Muscle layer of duodenum (tissue), 2 donors: ENCODE data around the gene STK32C.

Experiments
- H3K27ac ChIP-seq: one replicate; pipeline ENCODE4 v1.7.0; 2013; ENCODE audit warnings: mild to moderate bottlenecking, low read length
- H3K27me3 ChIP-seq: one replicate; pipeline ENCODE4 v1.7.0; 2013; ENCODE audit warnings: low read depth, mild to moderate bottlenecking, control low read depth, low read length
- H3K36me3 ChIP-seq, 2 donors: one replicate each; pipeline ENCODE4 v1.7.0; 2013; ENCODE audit warnings: low read length in 2 of 2, control low read depth in 1 of 2, mild to moderate bottlenecking in 1 of 2; ENCODE audit not compliant: insufficient read depth in 2 of 2, control insufficient read depth in 1 of 2
- H3K4me1 ChIP-seq, 2 donors: one replicate each; pipeline ENCODE4 v1.7.0; 2013; ENCODE audit warnings: low read length in 2 of 2, mild to moderate bottlenecking in 2 of 2, control low read depth in 1 of 2, moderate library complexity in 1 of 2; ENCODE audit not compliant: insufficient read depth in 2 of 2, control insufficient read depth in 1 of 2
- H3K4me3 ChIP-seq, 2 donors: one replicate each; pipeline ENCODE4 v1.7.0; 2013; ENCODE audit warnings: low read length in 2 of 2, low read depth in 1 of 2, mild to moderate bottlenecking in 1 of 2
- H3K9me3 ChIP-seq, 2 donors: one replicate each; pipeline ENCODE4 v1.7.0; 2013; ENCODE audit warnings: low read length in 2 of 2, control low read depth in 1 of 2, mild to moderate bottlenecking in 1 of 2; ENCODE audit not compliant: control insufficient read depth in 1 of 2
- donor health status: healthy.

The STK32C gene

DNA sequence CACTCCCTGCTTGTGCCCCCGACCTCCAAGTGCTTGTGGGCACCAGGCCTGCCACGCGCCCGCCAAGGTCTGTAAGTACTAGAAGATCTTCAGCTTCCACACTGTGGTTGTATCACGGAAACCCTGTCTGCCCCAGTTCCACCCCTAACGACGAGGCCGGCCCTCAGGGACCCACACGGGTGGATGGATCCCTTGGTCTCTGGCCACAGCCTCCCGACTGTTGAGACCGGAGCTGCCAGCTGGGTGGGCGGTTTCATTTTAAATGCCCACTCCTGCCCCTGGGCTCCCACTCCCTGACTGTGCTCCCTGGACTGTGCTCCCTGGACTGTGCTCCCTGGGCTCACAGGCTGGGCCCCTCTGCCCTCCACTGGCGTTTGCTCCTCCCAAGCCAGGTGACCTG is 70.9 kb downstream of the STK32C start:
- Histone ChIP-seq H3K36me3 (no peaks in the 10 kb centered on the region), H3K27ac (no peak overlapping the region), H3K27me3 (no peaks in the 10 kb centered on the region), H3K4me1 (peaks cover 0 to 4% of the 10 kb centered on the region in 2 donors), H3K9me3 (no peaks in the 10 kb centered on the region), H3K4me3 (no peak overlapping the region)

GRCh38 chr10:132236161-132236560 is 71.6 kb downstream of the STK32C start:
- H3K9me3 ChIP-seq = no peaks in the 10 kb centered on the region
- peaks cover 0 to 4% of the 10 kb centered on the region in 2 donors for H3K4me1 ChIP-seq
- no peaks in the 10 kb centered on the region for H3K36me3 ChIP-seq
- H3K27me3 ChIP-seq = no peaks in the 10 kb centered on the region
- H3K27ac ChIP-seq = no peak overlapping the region
- no peak overlapping the region for H3K4me3 ChIP-seq

- H3K9me3 ChIP-seq = no peaks in the 10 kb centered on the region
- no peaks in the 10 kb centered on the region for H3K36me3 ChIP-seq
- H3K4me3 ChIP-seq = no peak overlapping the region
- no peak overlapping the region for H3K27ac ChIP-seq
- no peaks in the 10 kb centered on the region for H3K27me3 ChIP-seq
- H3K4me1 ChIP-seq = peaks cover 0 to 13% of the 10 kb centered on the region in 2 donors
Measured at GRCh38 chr10:132234860-132235259, 72.9 kb downstream of the STK32C start.

- Histone ChIP-seq H3K4me3 (no peak overlapping the region), H3K36me3 (no peaks in the 10 kb centered on the region), H3K27ac (no peak overlapping the region), H3K27me3 (no peaks in the 10 kb centered on the region), H3K4me1 (peaks cover 0 to 9% of the 10 kb centered on the region in 2 donors), H3K9me3 (no peaks in the 10 kb centered on the region)
Measured at GRCh38 chr10:132233501-132234085, 74.2 kb downstream of the STK32C start.

DNA sequence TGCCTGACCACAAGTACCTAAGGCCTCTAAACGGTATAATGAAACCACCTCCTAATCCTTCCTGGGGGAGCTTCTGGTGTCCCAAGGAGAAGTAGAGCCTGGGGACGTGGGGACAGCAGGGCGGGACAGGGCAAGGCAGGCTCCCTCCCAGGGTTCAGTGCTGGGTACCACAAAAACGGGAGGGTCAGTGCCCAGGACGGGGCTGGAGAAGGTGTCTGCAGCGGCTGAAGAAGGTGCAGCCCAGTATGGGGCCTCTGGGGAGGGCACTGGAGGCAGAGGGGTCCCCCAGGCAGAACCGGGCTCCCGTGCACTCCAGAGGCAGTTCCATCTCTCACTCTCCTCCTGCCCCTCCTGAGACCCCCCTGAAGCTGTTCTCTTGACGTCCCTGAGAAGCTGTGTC is 74.8 kb downstream of the STK32C start:
- Histone ChIP-seq H3K4me3 (no peak overlapping the region), H3K36me3 (no peaks in the 10 kb centered on the region), H3K4me1 (peaks cover 0 to 9% of the 10 kb centered on the region in 2 donors), H3K27ac (no peak overlapping the region), H3K9me3 (no peaks in the 10 kb centered on the region), H3K27me3 (no peaks in the 10 kb centered on the region)

- no peak overlapping the region for H3K4me3 ChIP-seq
- H3K4me1 ChIP-seq = peaks cover 0 to 9% of the 10 kb centered on the region in 2 donors
- no peaks in the 10 kb centered on the region for H3K27me3 ChIP-seq
- no peaks in the 10 kb centered on the region for H3K36me3 ChIP-seq
- no peak overlapping the region for H3K27ac ChIP-seq
- H3K9me3 ChIP-seq = no peaks in the 10 kb centered on the region
Measured at GRCh38 chr10:132232023-132232951, 75.5 kb downstream of the STK32C start.

- Histone ChIP-seq H3K4me3 (no peak overlapping the region), H3K9me3 (no peaks in the 10 kb centered on the region), H3K27ac (no peak overlapping the region)
Measured at GRCh38 chr10:132231656-132232022, 76.1 kb downstream of the STK32C start.

GRCh38 chr10:132230557-132231210 is 77.1 kb downstream of the STK32C start:
- Histone ChIP-seq H3K27ac (no peak overlapping the region), H3K27me3 (no peaks in the 10 kb centered on the region), H3K4me1 (peaks cover 0 to 9% of the 10 kb centered on the region in 2 donors), H3K4me3 (peak overlapping the region in 1 of 2 donors; percentile 57), H3K36me3 (no peaks in the 10 kb centered on the region), H3K9me3 (no peaks in the 10 kb centered on the region)

More at GRCh38 chr10:132231656-132232022, 76.1 kb downstream of the STK32C start:
- Histone ChIP-seq H3K4me1 (peaks cover 0 to 9% of the 10 kb centered on the region in 2 donors), H3K36me3 (no peaks in the 10 kb centered on the region), H3K27me3 (no peaks in the 10 kb centered on the region)

GRCh38 chr10:132229834-132230556 is 77.8 kb downstream of the STK32C start:
- Histone ChIP-seq H3K4me3 (peak overlapping the region; percentile 26 to 57), H3K27ac (no peak overlapping the region), H3K27me3 (no peaks in the 10 kb centered on the region), H3K9me3 (no peaks in the 10 kb centered on the region), H3K4me1 (peaks cover 0 to 9% of the 10 kb centered on the region in 2 donors), H3K36me3 (no peaks in the 10 kb centered on the region)

GRCh38 chr10:132229096-132229495 is 78.7 kb downstream of the STK32C start:
- no peak overlapping the region for H3K27ac ChIP-seq
- H3K9me3 ChIP-seq = no peaks in the 10 kb centered on the region
- no peaks in the 10 kb centered on the region for H3K27me3 ChIP-seq
- no peak overlapping the region for H3K4me3 ChIP-seq
- H3K36me3 ChIP-seq = no peaks in the 10 kb centered on the region
- H3K4me1 ChIP-seq = peaks cover 0 to 9% of the 10 kb centered on the region in 2 donors

DNA sequence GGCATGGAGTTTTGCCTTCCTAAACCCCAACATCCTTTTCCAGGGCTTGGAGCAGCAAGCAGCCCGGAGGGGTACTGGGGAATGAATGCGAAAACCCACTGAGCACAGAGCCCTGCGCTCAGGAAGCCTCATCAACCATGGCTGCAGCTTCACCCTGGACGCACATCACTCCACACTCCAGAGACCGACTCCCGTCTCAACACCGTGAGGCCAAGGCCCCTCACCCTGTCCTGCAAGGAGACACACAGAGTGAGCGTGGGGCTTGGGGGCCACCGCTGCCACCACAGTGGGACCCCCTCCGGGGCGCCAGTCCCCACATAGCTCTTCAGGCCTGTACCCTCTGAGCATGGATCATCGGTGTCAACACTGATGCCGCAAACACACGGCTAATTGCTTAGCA is 79.1 kb downstream of the STK32C start:
- Histone ChIP-seq H3K9me3 (no peaks in the 10 kb centered on the region), H3K27ac (no peak overlapping the region), H3K4me1 (peaks cover 0 to 9% of the 10 kb centered on the region in 2 donors), H3K4me3 (no peak overlapping the region), H3K27me3 (no peaks in the 10 kb centered on the region), H3K36me3 (no peaks in the 10 kb centered on the region)
